ENCODE data around the gene LRRC61. TPM values are rescaled to one million over a fixed set of nuclear protein-coding genes. Genes with fewer than 3 reads are reported as not detected.

Gene LRRC61
- total and polyA plus RNA-seq, 2 of the 13 experiments (the other 11 are each of a cell fraction or from before 2014, with no cell fraction given), result 33.0 to 34.8 TPM

- TF ChIP-seq ZGPAT (CRISPR knock-in tag; IDR thresholded peaks at IDR 0.05), result no peak
- no peak for TF ChIP-seq ZMYM3 (CRISPR knock-in tag; IDR thresholded peaks at IDR 0.05)
- TF ChIP-seq RXRB (CRISPR knock-in tag; IDR thresholded peaks at IDR 0.05; ENCODE audit: borderline replicate concordance), result no peak
- no peak for TF ChIP-seq ZNF713 (CRISPR knock-in tag; IDR thresholded peaks at IDR 0.05)
- TF ChIP-seq EP300 (IDR thresholded peaks at IDR 0.05; ENCODE audit: low read depth in 2 of 2, low read length in 2 of 2), result no peak
- no peak for TF ChIP-seq EP300 (CRISPR knock-in tag; IDR thresholded peaks at IDR 0.05; ENCODE audit: borderline replicate concordance)
- TF ChIP-seq DNMT1 (CRISPR knock-in tag; IDR thresholded peaks at IDR 0.05), result no peak
- TF ChIP-seq ZBTB1 (CRISPR knock-in tag; IDR thresholded peaks at IDR 0.05; ENCODE audit: borderline replicate concordance), result no peak
- no peak for TF ChIP-seq E2F1 (CRISPR knock-in tag; IDR thresholded peaks at IDR 0.05)
- peak; percentile 22; the same call in 1 of the 2 replicates for TF ChIP-seq SALL1 (CRISPR knock-in tag; IDR thresholded peaks at IDR 0.05)
- no peak for TF ChIP-seq STAT6 (CRISPR knock-in tag; IDR thresholded peaks at IDR 0.05; ENCODE audit: borderline replicate concordance)
- no peak for TF ChIP-seq LRRFIP1 (CRISPR knock-in tag; conservative IDR thresholded peaks at IDR 0.05)
- TF ChIP-seq NR2F2 (IDR thresholded peaks at IDR 0.05; ENCODE audit: borderline replicate concordance, low read depth), result peak; percentile 8; the same call in 1 of the 2 replicates
- TF ChIP-seq ZNF160 (CRISPR knock-in tag; IDR thresholded peaks at IDR 0.05), result no peak
- TF ChIP-seq KLF15 (CRISPR knock-in tag; IDR thresholded peaks at IDR 0.05; ENCODE audit: borderline replicate concordance), result peak; percentile 47; the same call in 1 of the 2 replicates
- no peak for TF ChIP-seq KLF13 (CRISPR knock-in tag; IDR thresholded peaks at IDR 0.05)
These were observed 46.0 kb downstream of the LRRC61 start (continued) for GRCh38 chr7:150368884-150369747.

Data from HepG2 (cell line).